Measurements from ENCODE around the gene SEMA6A. TPM values are rescaled to one million over a fixed set of nuclear protein-coding genes. Genes with fewer than 3 reads are reported as not detected.

The SEMA6A gene
- total and polyA plus RNA-seq, 2 experiments from 2014 or later, result 233 to 400 TPM

DNA sequence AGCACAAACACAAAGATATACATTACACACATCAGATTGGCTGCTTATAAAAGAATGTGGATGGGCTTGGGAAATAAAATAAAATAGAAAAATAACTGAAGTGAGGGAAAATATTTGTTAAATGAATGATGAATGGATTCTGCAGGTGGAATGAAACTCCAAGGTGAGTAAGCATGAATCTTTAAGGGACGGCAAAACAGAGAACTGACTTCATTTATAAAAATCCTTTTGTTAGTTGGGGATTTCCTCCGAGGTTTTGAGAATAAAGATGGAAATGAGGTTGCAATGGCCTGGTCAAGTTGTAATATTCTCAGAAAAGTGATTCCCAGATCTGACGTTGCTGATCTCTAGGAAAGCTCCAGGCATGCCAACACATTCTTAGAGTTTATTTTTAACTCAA is 20.9 kb upstream of the SEMA6A start:
- H3K36me3 ChIP-seq (ENCODE audit: insufficient read depth), result no peaks in the 10 kb centered on the region
- Mint-ChIP-seq H3K4me1 (peaks cover 9% of the 10 kb centered on the region), H3K4me3 (no peak overlapping the region), H3K9me3 (peaks cover 2% of the 10 kb centered on the region; the same call in 1 of the 3 replicates), H3K27ac (no peak overlapping the region), H3K27me3 (ENCODE audit: insufficient read depth, low read depth, poor library complexity) (no peaks in the 10 kb centered on the region), H3K36me3 (ENCODE audit: low read depth) (peaks cover 3% of the 10 kb centered on the region; the same call in 2 of the 3 replicates)
- H3K4me1 ChIP-seq (ENCODE audit: insufficient read depth), result no peaks in the 10 kb centered on the region; the same call in 1 of the 2 replicates
- H3F3A ChIP-seq (replicated peaks; ENCODE audit: low read depth), result 0 out of 2 replicates have a peak, but pooled peaks cover 5% of the 10 kb centered on the region
- H3K4me3 ChIP-seq, result no peak overlapping the region
- H3K27me3 ChIP-seq (ENCODE audit: insufficient read depth), result no peaks in the 10 kb centered on the region
- no peak overlapping the region for H2AFZ ChIP-seq
- TF ChIP-seq ZNF114 (CRISPR knock-in tag; IDR thresholded peaks at IDR 0.05) (no peak), NANOG (IDR thresholded peaks at IDR 0.05; ENCODE audit: borderline replicate concordance) (no peak), JUNB (IDR thresholded peaks at IDR 0.05; ENCODE audit: unreplicated experiment) (no peak), EZH2phosphoT487 (IDR thresholded peaks at IDR 0.05; ENCODE audit: unreplicated experiment) (no peak), POLR2AphosphoS5 (IDR thresholded peaks at IDR 0.05; ENCODE audit: low read depth) (no peak), EZH2 (IDR thresholded peaks at IDR 0.05; ENCODE audit: low read depth, unreplicated experiment) (no peak), CREB1 (CRISPR knock-in tag; IDR thresholded peaks at IDR 0.05; ENCODE audit: low read depth) (no peak), ZNF331 (CRISPR knock-in tag; IDR thresholded peaks at IDR 0.05; ENCODE audit: low read depth) (no peak), STAT1 (IDR thresholded peaks at IDR 0.05; ENCODE audit: unreplicated experiment) (no peak)
- TF ChIP-seq, protein P1, sequence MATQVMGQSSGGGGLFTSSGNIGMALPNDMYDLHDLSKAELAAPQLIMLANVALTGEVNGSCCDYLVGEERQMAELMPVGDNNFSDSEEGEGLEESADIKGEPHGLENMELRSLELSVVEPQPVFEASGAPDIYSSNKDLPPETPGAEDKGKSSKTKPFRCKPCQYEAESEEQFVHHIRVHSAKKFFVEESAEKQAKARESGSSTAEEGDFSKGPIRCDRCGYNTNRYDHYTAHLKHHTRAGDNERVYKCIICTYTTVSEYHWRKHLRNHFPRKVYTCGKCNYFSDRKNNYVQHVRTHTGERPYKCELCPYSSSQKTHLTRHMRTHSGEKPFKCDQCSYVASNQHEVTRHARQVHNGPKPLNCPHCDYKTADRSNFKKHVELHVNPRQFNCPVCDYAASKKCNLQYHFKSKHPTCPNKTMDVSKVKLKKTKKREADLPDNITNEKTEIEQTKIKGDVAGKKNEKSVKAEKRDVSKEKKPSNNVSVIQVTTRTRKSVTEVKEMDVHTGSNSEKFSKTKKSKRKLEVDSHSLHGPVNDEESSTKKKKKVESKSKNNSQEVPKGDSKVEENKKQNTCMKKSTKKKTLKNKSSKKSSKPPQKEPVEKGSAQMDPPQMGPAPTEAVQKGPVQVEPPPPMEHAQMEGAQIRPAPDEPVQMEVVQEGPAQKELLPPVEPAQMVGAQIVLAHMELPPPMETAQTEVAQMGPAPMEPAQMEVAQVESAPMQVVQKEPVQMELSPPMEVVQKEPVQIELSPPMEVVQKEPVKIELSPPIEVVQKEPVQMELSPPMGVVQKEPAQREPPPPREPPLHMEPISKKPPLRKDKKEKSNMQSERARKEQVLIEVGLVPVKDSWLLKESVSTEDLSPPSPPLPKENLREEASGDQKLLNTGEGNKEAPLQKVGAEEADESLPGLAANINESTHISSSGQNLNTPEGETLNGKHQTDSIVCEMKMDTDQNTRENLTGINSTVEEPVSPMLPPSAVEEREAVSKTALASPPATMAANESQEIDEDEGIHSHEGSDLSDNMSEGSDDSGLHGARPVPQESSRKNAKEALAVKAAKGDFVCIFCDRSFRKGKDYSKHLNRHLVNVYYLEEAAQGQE (IDR thresholded peaks at IDR 0.05; ENCODE audit: unreplicated experiment), result no peak
- TF ChIP-seq, protein P2, sequence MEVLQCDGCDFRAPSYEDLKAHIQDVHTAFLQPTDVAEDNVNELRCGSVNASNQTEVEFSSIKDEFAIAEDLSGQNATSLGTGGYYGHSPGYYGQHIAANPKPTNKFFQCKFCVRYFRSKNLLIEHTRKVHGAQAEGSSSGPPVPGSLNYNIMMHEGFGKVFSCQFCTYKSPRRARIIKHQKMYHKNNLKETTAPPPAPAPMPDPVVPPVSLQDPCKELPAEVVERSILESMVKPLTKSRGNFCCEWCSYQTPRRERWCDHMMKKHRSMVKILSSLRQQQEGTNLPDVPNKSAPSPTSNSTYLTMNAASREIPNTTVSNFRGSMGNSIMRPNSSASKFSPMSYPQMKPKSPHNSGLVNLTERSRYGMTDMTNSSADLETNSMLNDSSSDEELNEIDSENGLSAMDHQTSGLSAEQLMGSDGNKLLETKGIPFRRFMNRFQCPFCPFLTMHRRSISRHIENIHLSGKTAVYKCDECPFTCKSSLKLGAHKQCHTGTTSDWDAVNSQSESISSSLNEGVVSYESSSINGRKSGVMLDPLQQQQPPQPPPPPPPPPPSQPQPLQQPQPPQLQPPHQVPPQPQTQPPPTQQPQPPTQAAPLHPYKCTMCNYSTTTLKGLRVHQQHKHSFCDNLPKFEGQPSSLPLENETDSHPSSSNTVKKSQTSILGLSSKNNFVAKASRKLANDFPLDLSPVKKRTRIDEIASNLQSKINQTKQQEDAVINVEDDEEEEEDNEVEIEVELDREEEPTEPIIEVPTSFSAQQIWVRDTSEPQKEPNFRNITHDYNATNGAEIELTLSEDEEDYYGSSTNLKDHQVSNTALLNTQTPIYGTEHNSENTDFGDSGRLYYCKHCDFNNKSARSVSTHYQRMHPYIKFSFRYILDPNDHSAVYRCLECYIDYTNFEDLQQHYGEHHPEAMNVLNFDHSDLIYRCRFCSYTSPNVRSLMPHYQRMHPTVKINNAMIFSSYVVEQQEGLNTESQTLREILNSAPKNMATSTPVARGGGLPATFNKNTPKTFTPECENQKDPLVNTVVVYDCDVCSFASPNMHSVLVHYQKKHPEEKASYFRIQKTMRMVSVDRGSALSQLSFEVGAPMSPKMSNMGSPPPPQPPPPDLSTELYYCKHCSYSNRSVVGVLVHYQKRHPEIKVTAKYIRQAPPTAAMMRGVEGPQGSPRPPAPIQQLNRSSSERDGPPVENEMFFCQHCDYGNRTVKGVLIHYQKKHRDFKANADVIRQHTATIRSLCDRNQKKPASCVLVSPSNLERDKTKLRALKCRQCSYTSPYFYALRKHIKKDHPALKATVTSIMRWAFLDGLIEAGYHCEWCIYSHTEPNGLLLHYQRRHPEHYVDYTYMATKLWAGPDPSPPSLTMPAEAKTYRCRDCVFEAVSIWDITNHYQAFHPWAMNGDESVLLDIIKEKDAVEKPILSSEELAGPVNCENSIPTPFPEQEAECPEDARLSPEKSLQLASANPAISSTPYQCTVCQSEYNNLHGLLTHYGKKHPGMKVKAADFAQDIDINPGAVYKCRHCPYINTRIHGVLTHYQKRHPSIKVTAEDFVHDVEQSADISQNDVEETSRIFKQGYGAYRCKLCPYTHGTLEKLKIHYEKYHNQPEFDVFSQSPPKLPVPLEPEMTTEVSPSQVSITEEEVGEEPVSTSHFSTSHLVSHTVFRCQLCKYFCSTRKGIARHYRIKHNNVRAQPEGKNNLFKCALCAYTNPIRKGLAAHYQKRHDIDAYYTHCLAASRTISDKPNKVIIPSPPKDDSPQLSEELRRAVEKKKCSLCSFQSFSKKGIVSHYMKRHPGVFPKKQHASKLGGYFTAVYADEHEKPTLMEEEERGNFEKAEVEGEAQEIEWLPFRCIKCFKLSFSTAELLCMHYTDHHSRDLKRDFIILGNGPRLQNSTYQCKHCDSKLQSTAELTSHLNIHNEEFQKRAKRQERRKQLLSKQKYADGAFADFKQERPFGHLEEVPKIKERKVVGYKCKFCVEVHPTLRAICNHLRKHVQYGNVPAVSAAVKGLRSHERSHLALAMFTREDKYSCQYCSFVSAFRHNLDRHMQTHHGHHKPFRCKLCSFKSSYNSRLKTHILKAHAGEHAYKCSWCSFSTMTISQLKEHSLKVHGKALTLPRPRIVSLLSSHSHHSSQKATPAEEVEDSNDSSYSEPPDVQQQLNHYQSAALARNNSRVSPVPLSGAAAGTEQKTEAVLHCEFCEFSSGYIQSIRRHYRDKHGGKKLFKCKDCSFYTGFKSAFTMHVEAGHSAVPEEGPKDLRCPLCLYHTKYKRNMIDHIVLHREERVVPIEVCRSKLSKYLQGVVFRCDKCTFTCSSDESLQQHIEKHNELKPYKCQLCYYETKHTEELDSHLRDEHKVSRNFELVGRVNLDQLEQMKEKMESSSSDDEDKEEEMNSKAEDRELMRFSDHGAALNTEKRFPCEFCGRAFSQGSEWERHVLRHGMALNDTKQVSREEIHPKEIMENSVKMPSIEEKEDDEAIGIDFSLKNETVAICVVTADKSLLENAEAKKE (CRISPR knock-in tag; IDR thresholded peaks at IDR 0.05), result no peak
- TF ChIP-seq, protein P3, sequence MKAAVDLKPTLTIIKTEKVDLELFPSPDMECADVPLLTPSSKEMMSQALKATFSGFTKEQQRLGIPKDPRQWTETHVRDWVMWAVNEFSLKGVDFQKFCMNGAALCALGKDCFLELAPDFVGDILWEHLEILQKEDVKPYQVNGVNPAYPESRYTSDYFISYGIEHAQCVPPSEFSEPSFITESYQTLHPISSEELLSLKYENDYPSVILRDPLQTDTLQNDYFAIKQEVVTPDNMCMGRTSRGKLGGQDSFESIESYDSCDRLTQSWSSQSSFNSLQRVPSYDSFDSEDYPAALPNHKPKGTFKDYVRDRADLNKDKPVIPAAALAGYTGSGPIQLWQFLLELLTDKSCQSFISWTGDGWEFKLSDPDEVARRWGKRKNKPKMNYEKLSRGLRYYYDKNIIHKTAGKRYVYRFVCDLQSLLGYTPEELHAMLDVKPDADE (IDR thresholded peaks at IDR 0.05), result no peak
- TF ChIP-seq, protein P4, sequence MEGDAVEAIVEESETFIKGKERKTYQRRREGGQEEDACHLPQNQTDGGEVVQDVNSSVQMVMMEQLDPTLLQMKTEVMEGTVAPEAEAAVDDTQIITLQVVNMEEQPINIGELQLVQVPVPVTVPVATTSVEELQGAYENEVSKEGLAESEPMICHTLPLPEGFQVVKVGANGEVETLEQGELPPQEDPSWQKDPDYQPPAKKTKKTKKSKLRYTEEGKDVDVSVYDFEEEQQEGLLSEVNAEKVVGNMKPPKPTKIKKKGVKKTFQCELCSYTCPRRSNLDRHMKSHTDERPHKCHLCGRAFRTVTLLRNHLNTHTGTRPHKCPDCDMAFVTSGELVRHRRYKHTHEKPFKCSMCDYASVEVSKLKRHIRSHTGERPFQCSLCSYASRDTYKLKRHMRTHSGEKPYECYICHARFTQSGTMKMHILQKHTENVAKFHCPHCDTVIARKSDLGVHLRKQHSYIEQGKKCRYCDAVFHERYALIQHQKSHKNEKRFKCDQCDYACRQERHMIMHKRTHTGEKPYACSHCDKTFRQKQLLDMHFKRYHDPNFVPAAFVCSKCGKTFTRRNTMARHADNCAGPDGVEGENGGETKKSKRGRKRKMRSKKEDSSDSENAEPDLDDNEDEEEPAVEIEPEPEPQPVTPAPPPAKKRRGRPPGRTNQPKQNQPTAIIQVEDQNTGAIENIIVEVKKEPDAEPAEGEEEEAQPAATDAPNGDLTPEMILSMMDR (conservative IDR thresholded peaks at IDR 0.05; ENCODE audit: low read depth in 2 of 2), result no peak
- H3K27ac ChIP-seq (ENCODE audit: low read depth), result no peak overlapping the region
- peaks cover 24% of the 10 kb centered on the region for H3K9me2 ChIP-seq (ENCODE audit: insufficient read depth)
- H3K79me2 ChIP-seq (replicated peaks; ENCODE audit: insufficient read depth), result no peaks in the 10 kb centered on the region
- DNase-seq (ENCODE audit: low spot score) (no peak), ATAC-seq (no peak)
- H3K4me2 ChIP-seq, result no peak overlapping the region
- H4K20me1 ChIP-seq (replicated peaks; ENCODE audit: insufficient read depth), result no peaks in the 10 kb centered on the region

Measured in GM23338 (cell line).